ENCODE measurements around the gene MAPKAP1.

The MAPKAP1 gene

DNA sequence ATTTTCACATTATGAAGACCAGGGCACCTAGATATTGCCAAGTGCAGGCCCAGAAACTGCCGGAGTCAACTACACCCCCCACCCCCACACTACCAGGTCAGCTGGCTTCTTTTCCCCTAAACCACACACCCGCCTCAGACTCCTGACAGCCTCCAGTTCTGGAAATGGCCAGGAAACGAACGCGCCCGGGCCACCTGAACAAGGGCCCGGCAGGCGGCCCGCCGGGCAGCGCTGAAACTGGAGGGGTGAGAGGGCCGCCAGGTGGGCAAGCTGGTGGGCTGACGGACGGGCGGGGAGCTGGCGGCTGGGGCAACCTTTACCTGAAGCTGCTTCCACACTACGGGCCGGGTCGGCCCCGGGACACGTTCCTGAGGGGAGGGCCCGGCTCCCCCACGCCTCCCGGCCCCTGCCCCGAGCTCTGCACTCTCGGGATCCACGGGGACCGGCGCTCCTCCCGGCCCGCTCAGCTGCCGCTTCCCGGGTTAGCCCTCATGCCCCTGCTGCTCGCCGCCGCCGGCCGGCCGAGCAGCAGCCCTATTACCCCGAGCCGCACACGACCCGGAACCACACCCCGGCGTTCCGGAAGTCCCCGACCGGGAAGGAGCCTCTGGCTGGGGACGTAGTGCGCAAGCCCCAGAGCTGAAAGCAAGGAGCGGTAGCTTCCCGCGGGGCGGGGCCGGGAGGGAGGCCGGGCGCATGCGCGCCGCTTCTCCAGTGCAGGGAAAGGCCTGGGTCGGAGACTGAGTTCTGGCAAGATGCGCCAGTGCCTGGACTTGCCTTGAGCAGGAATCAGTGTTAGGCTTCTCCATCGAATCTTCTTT is at the start of gene MAPKAP1:
TSS of gene MAPKAP1 (minus strand) at position 558 of the 821 bp plus-strand sequence. CDS start 34,634 bp downstream, outside the sequence.
- DNase-seq, result peak; percentile 93

DNA sequence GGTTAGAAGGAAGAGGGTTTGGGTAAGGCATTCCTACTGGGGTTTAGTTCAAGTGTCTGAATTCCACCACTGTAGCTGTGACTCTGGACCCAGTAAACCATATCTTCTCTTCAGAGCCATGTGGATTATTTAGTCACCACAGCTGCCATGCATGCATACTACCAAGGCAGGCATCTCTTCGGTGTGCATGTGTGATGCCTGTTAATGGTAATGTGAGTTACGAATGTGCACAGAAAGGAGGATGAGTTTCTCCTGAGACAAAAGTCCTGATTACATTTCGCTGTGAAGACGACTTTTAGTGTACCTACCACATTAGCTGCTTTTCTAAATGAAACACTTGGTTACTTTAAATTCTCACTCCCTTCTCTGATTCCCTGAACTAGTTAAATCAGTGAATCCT is 49.5 kb upstream of the MAPKAP1 start:
- DNase-seq, result no peak

DNA sequence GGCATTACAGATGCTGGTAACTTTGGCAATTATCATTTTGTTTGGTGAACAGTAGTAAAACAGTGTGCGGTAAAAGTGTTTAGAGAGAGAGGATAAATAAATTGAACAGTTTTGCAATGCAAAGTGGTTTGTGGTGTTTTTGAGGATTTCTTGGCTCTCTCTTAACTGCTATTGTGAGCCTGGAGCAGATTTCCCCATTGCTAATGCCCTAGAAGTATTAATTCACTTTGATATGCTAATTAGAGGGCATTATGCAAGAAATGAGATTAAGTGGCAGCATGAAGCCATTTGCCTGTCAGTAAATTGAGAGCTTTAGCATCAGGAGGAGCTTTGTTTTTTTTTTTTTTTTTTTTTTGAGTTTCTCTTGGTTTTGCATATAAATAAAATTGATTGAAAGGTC is 48.3 kb upstream of the MAPKAP1 start:
- peak; percentile 41 for DNase-seq

DNA sequence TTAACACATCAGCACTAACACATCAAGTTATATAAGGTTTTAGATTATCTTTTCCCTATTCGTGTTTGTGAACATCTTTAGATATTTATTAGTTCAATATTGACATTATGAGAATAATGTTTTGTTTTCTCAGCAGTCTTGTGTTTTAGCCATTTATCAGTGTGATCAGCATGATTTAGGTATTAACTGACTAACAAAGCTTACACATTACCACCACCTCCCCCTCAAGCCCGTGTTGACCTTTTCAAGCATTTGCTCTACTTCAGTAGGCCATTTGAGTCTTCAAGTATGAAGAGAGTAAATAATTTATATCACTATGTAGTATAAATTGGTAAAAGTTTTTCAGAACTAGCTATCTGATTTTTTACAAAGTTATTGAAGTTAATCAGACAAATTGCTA is 47.1 kb upstream of the MAPKAP1 start:
- DNase-seq, result no peak

DNA sequence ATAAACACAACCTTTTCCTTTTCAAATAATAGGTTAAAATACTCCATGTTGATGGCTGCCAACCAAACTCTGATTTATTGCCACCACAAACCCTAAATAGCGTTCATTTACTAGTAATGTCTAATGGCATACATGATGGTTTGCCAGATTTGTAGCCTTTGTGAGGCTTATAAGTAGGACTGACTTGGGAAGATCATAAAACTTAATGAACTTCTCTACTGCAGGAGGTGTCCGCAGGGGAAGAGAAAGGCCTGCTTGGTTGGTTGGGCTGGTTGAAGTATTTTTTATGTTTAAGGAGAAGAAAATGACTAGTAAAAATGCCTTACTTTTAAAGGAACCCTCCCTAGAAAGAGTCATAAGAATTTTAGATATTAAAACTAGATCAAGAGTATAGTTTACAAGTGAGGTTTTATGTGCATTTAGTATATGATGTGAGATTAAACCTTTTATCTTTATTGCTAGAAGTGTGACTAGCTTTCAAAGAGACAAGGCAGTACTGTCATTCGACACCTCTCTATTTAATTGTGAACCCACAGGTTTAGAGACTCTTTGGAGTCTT is 45.1 kb upstream of the MAPKAP1 start:
- DNase-seq, result no peak

DNA sequence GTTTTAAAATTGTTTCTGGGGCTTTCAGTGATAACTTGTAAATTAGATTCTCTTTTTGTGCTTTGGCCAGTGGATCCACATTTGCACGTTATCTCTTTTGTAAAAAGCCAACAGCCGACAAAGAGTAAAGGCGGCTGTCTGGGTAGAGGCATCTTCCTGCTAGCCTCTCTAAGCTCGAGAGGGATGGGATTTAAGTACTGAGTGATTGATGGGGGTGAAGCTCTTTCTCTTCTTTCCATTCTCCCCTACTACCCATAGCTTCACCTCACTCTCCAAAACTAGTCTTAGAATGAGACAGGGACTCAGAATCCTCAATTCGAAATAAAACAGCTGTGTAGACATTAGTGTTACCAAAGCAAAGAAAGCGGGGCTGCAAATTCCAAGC is 43.6 kb upstream of the MAPKAP1 start:
- DNase-seq, result no peak

DNA sequence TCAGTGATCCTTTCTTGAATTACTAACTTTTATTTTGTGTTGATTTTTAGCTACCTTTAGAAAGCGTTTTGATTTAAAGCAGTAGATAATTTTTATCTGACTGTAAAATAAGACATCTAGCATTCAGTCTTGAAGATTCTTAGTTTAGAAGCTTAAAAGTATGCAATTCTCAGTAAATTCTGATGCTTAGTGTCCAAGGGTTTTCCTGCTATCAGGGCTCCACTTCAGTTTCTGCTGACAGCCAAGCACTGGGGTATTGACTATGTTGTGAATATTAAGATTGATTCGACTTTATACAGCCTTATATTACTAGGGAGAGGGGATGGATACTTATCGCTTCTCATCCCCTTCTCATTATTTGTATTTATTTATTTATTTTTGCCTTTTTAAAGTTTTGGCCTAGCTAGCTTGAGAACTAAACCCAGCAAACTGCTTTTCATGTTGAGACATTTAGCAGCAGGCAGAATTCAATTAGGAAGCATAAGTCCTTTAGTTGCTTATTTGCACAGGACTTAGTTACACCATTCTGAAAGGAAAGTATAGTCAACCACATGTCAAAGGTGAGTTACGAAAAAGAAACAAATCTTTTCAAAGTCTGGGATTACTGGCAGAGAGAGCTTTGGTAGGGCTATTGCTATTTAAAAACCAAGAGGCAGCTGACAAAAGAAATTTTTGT is 43.1 kb upstream of the MAPKAP1 start:
- no peak for DNase-seq

DNA sequence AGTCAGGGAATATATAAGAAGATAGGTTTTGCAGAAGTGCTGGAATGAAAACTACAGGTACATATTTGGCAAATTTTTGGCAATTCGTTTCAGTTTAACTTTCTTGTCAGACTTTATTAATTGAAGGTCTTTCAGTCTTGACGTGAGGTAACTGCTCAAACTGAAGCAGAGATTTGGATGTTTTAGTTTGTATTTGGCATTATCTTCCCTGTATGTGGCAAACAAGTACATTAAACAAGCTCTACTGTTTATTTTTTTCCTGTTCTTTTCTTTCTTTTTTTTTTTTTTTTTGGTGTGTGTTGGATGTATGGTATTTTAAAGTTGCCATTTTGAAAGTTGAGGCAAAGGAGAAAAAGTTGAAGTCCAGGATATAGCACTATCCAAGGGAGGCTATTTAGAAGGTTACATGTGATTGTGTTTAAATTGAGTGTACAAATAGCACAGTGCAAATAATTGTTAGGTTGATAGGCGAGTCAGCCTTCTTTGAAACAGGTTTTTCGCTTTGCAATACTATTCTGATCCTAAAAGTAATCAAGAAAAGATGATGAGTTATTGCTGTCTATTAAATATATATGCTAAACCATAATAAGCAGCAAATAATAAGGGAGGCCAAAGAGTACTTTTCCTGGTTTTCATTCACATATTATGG is 42.4 kb upstream of the MAPKAP1 start:
- no peak for DNase-seq

DNA sequence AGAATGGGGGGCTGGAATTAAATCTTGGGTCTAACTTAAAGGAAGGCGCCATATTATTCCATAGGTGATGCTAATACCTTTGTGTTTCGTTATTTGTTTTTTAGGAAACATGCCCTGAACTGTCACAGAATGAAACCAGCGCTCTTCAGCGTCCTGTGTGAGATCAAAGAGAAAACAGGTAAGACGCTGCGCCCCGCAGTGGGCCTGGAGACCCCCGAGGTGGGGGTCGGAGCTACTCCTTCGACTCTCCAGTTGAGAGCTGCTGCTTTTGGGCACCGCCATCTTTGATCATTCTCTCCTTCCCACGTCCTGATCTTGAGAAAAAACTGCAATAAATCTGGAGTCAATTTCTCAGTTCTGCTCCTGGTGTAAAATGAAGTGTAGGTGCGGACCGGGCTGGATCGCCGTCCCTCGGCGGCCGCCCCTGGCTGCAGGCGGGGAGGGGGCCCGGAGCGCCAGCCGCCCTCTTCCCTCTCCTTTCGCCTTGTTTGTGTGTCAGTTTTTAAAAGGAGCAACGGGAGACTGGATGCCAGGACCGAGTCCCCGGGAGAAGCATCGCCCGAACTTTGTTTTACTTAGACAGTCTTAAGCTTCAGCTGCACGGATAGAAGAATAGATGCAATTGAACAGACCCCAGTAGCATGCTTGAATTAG is 41.6 kb upstream of the MAPKAP1 start:
- no peak for DNase-seq

DNA sequence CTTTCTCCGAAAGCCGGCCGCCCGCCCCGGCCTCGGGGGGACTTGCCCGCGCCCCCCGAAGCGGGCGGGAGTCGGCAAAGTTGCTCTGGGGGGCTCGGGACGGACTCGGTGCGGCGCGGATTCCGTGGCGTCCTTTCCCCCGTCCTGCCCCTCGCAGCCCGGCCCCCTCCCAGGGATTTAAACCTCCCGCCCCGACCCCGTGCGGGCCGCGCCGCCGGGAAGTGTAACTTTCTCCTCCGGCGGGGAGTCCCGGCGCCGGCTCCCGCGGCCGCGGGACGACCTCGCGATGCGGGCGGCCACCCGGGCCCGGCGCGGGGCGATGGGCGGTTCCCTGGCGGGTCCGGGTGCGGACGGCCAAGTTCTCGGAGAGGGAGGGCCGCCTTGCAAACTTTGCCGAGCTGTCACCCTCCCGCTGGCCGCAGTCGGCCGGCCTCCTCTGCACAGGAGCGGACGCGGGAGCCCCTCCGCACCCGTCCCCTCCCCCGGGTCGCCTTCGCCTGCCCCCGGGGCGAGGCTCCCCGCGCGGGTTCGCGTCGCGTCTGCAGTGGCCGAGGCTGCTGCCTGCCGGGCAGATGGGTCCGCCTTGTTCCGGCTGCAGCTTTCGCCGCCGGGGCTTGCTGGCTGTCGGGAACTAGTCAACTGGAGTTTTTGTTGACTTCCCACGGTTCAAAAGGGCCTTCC is 40.9 kb upstream of the MAPKAP1 start:
- DNase-seq, result no peak

DNA sequence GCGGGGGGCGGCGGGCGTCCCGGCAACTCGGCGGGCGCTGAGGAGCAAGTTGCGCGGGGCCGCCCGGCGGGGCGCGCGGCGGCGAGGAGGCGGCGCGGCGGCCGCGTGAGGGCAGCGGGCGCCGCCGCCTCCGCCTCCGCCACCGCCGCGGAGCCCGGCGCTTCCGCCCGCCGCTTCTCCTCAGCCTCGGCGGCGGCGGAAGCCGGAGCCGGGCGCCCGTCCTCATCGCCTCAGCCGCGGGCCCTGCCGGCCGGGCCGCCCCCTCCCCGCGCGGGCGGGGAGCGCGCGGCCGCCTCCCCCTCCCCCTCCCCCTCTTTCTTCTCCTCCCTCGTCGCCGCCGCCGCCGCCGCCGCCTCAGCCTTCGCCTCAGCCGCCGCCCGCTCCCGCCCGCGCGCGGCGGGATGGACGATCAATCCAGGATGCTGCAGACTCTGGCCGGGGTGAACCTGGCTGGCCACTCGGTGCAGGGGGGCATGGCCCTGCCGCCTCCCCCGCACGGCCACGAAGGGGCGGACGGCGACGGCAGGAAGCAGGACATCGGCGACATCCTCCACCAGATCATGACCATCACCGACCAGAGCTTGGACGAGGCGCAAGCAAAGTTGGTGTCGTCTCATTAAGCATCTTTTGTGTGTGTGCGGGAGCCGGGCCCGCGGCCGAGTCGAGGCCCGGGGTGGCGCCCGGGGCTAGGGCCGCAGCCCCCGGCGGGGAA is 40.2 kb upstream of the MAPKAP1 start, which contains the start of gene PBX3:
TSS of gene PBX3 (plus strand) at position 321 of the 712 bp plus-strand sequence.
- no peak for DNase-seq

DNA sequence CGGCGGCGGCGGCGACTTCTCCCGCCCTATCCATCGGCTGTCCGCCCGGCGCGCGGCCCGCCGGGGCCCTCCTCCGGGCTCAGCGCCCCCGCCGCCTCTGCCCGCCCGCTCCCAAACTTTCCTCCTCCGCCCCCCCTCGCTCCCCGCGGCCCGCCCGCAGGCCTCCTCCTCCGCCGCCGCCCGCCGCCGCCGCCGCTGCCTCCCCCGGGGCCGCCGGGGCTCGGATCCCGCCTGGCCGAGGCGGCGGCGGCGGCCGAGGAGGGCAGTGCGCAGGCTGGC is 39.7 kb upstream of the MAPKAP1 start:
- DNase-seq, result no peak

DNA sequence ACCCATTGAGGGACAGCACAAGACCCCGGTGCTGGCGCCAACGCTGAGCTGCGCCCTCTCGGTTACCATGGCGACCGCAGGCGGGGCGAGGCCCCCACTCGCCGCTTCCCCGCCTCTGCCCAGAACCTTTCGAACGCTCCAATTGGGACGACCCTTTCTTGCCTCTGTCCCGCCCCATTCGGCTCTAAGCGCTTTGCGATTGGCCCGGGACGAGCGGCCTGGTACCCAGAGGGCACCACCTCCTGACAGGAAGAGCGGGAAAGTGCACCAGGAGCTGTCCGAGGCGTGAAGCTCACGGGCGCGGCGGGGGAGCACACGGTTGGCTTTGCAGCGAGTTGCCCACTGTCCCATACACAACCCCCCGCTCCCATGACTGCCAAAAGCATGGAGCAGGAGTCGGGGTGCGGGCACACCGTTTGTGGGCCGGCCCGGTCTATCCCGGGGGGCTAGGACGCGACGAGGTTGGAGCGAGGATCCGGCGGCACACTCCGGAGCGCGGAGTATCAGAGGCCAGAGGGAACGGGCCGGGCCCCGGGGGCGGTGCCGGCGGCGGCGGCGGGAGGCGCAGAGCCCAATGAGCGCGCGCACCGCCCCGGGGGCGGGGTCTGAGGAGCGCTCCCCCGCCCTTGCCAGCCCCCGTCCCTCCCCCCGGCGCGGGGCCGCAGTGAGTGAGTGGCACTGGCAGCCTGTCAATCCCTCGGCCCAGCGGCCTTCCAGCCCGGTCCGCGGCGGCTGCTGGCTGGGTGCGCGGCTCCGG is 39.2 kb upstream of the MAPKAP1 start:
- DNase-seq, result peak; percentile 89

DNA sequence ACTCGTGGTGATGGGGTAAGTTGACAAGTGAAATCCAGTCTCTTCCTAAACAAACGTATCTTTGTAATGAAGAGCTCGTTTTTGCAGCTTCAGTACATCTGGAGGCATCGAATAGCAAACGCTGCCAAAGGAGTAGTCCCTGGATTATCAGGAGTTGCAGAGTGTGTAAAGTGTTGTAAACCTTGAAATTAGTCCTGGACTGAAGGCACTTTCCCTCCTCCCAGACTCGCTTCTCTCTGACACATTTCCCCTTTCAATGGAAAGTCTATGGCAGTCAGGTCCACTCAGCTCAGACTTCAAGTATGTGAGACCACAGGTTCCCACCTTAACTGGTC is 38.6 kb upstream of the MAPKAP1 start:
- no peak for DNase-seq

DNA sequence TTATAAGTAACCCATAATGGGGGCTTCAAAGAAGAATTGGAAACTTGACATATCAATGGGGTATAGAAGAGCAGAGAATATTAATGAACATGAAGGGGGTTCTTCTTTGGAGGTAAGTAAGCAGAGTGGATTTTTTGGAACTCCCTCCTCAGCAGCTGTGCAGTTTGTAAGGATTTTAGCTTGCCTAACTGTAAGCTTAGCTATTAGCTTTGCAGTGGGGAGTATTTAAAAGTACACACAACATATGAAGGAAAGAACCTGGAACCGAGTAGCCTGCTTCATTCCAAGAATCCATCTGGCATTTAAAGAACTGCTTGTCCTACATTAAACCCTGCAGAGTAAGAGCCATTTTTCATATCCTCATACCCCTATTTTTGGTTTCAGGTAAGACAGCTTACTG is 38.0 kb upstream of the MAPKAP1 start:
- no peak for DNase-seq

DNA sequence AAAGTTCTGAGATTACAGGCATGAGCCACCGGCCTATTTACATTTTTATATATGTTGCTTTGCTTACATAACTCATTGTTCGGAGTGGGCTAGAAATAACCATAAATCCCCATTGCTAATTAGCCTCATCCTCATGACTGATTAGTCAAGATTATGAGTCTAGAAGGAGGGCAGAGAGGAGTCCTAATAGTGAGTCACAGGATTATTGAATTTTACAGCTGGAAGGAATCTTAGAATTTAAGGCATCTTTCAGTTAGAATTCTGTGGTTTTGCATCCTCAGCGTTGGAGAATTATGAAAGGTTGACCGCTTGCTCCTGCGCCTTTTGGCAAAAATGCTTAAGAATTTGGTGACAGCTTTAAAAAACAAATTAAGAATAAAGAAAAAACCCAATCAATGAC is 37.6 kb upstream of the MAPKAP1 start:
- no peak for DNase-seq

DNA sequence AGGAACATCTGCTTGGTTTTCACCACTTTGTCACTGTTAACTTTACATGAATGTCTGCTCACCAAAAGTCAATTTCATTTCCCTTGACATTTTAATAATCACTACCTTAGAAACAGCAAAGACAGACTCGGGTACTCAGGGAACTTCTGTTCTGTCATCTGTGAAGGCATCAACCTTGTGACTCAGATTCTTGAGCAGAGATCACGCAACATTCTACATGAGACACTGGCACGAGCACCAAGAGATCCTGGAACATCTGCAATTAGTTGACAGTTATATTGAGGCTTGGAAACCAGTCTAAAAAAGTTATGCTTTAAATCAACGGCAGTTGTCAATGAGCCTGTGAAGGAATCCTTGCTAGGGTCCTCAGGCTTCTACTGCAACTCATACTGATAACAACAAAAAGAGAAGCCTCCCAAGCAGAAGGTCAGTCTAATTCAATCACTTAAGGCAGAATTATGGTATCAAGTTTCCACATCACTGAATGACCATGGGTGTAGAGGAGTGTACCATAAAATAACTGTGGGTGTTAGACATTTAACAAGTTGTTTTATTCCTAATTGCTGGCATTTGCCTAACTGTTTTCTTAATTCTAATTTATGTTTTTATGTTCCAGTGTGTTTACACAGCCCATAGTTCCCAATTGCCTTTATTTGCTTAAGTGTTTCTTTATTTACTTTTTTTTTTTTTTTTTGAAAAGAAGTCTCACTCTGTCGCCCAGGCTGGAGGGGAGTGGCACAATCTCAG is 36.8 kb upstream of the MAPKAP1 start:
- DNase-seq, result no peak

DNA sequence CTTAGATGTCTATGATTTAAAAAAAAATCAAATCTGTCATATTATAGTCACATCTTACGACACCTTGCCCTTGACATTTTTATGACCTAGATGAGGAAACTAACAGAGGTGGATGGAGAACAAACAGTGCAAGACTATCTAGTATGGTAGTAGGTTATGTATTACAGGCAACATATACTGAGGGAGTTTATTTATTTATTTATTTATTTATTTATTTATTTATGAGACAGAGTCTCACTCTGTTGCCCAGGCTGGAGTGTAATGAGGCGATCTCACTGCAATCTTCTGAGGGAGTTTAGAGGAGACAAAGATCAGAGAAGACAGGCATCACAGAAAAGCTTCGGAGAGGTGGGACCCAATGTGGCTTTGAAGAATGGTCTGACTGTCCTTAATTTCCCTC is 35.6 kb upstream of the MAPKAP1 start:
- DNase-seq, result no peak

DNA sequence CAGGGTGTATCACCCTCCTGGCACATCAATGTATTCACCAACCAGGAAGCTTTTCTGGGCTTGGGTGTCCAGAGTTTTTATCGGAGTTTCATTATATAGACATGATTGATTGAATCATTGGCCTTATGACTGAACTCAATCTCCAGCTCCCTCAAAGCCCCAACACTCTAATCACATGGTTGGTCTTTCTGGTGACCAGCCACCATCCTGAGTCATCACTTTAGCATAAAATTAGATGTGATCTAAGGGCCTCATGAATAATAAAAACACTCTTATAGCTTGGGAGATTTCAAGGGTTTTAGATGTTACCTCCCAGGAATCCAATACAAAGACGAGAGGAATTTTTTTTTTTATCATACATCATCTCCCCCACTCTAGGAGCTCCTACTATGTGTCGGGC is 32.4 kb upstream of the MAPKAP1 start:
- no peak for DNase-seq

DNA sequence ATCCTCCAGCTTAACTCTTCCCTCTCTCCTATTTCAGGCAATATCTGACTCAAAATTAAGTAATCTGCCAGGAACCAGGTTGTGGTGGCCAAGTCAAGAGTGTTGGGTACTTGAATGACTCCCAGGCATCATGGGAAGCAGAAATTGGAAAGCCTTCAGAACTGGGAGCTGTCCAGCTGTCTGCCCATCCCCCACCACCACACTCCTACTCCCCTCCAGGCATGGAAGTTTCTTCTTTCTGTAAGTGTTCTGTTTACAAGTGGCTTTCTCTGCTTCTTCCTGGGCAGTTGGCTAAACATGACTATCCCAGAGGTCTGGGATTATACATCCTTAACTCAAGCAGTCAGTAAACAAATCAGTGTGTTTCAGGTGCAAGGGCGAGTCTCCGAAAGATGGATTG is 25.6 kb upstream of the MAPKAP1 start:
- no peak for DNase-seq

DNA sequence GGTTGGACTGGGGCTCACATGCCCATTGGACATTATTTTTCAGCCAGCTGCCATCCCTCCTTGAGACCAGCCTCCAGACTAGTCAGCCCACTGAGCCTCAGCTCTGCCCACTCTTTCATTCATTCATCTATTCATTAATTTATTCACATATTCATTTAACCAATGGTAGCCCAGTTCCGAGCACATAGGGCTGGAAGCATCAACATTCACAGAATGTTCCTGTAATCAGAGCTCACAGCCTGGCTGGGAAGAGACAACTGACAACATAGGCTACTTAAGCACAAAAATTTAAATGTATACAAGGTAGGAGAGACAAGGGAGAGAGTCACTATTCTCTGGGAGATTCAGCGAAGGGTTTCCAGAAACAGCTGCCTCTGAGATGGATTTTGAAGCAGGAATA is 23.2 kb upstream of the MAPKAP1 start:
- no peak for DNase-seq
